Fibroblast of the conjunctiva (primary cell): Measurements from ENCODE around the gene MMAB.

Experiments
- DNase-seq: peaks from one replicate; pipeline ENCODE4 v3.0.0-alpha.2; 2010; ENCODE audit warnings: low read depth

The MMAB gene

GRCh38 chr12:109573029-109573913, at the start of gene MMAB, which contains the start of gene MVK:
MMAB (minus strand) TSS chr12:109573504; CDS start chr12:109573480, 24 bp downstream.
MVK (plus strand) TSS chr12:109573794; CDS start chr12:109574823, 1,029 bp downstream.
- DNase-seq, result peak; percentile 98

DNA sequence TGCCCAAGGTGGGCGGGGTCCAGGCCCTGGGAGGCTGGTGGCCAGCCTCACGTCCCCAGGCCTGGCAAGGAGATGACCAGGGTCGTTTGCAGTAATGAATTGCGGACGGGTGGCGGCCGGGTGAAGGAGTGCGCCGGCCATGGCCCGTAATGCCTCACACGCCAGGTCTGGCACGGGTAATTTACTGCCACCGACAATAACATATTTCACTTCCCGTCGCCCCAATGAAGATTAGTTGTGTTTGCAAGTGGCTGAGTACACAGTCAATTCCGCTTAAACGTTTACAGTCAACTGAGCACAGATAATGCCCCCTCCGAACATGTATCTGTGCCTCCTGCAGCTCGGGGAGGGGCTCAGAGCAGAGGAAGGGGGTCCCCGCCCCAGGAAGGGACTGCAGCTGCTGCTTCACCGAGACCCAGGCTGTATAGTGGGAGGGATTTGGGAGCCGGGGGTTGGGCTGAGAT, 48.6 kb upstream of the MMAB start:
- no peak for DNase-seq

DNA sequence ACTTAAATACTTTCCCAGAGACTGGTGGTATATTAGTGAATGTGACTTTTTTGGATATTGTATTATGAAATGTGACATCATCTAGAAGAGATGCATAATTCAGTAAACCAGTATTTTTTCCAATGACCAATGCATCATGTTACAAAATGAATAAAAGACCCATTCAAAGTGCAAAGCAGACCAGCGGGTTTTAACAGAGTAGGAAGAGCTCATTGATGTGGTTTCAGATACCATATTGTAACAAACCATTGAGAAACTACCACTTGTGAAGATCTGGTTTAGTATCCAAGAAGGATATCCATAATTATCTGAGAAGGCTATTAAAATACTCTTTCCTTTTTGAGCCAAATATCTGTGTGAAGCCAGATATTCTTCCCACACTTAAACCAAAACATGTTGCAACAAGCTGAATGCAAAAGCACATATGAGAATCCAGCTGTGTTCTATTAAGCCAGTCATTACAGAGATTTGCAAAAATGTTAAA, 47.9 kb upstream of the MMAB start:
- peak; percentile 33 for DNase-seq

DNA sequence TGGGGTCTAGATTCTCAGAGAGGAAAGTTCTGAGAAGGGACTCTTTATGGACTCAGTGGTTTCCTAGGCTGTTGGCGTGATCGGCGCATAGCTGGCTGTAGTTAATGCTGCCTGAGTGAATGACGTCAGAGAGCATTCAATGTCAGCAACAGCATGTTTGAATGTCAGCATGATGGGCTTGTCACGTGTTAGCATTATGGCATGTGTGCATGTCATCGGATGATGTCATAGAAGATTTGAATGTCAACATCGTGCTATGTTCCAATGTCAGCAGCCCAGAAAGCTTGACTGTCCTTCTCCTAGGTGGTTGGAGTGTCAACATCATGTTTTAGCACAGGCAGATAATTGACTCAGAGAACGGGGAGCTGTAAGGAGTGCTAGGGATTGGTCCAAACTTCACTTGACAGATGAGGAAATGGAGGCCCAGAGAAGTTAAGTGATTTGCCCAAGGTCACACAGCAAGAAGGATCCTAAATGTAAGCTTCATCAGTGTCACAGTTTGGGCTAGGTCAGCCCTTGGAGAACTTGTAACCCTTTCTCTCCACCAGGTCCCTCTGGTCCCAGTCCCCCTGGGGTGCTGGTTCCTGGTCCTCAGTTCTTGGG, 45.8 kb upstream of the MMAB start:
- no peak for DNase-seq

DNA sequence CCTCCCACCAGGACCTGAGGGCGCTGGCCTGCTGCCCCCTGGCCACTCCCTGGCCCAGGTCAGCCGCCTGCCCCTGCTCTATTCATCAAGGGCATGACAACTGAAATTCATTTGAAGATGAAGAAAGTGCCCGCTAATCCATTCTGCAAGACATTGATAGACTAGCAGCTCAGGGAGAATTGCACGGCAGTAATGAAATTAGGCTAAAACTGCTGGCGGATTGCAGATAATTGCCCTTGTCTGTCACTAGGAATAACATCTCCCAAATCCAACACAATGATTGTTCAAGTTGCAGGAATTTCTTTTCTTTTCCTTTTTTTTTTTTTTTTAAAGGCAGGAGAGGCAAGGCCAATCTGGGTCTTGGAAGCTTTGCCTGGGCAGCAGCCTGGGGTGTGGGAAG, 44.8 kb upstream of the MMAB start:
- DNase-seq, result no peak

- no peak for DNase-seq
Measured at GRCh38 chr12:109617491-109617890, 44.2 kb upstream of the MMAB start.

- DNase-seq, result no peak
Measured at GRCh38 chr12:109615556-109616229, 42.4 kb upstream of the MMAB start.

DNA sequence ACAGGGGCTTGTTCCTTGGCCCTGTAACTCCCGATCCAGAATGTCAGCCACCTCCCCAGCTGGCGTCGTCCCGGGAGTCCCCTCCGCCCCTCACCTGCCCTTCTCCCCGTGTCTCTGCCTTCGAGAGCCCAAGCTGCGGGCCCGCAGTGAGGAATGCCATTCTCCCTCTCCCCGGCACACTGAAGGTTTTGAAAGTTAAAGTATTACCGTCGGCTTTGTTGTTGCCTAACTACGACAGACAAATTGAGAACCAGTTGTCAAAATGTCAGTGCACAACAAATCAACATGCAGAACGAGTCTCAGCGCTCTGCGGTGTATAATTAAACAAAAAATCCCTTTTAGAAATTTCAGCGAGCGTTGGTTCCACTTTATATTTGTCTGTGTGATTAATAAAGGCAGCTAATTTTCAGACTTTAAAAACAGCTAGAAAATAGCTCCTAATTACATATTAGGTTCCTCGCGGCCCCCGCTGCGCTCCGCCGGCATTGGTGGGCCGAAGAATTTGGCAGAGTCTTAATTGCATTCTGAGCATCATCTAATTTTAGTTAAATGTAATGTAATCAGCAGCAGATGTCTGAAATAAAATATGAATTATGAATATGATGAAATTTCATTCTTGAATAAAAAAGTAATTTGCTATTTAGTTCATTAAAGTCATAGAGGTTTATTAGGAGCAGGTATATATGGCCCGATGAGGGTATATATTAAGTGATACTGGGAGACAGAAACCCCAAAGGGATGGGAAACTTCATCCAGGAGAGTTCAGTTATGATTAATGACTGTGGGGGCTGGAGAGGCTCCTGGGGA, 40.5 kb upstream of the MMAB start:
- no peak for DNase-seq

- DNase-seq, result no peak
Measured at GRCh38 chr12:109612975-109613502, 39.7 kb upstream of the MMAB start.

DNA sequence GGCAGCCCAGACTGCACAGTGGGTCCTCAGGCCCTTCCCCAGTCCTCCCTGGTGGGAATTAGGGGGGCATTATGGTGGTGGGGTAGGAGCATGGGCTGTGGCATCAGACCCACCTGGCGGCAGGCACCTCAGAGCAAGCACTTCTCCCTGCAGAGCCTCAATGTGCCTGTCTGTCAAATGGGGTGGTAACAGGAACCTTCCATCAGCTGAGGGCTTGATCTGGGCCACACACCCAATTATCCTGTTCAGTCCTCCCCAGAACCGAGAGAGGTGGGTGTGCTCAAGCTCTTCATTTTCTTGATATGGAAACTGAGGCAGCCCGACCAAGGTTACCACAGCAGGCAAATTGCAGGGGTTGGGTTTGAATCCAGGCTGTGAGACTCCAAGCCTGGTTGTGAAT, 38.7 kb upstream of the MMAB start:
- DNase-seq, result no peak

DNA sequence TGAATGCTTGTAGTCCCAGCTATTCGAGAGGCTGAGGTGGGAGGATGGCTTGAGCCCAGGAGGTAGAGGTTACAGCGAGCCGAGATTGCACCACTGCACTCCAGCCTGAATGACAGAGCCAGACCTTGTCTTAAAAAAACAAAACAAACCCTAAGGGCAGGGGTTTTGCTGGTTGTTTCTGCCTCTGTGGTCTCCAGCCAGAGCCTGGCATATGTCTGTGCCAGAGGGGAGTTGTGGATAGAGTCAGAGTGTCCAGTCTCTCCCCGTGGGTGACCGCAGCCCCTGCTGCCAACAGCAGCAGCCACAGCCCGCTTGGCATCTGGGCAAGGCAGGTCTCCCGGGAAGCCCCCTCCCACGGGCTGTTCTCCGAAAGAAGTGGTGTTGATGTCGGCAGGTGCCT, 37.9 kb upstream of the MMAB start:
- DNase-seq, result no peak

- DNase-seq, result no peak
Measured at GRCh38 chr12:109610523-109610922, 37.2 kb upstream of the MMAB start.

GRCh38 chr12:109609342-109609741, 36.0 kb upstream of the MMAB start:
- no peak for DNase-seq

GRCh38 chr12:109608793-109609192, 35.5 kb upstream of the MMAB start:
- DNase-seq, result no peak

DNA sequence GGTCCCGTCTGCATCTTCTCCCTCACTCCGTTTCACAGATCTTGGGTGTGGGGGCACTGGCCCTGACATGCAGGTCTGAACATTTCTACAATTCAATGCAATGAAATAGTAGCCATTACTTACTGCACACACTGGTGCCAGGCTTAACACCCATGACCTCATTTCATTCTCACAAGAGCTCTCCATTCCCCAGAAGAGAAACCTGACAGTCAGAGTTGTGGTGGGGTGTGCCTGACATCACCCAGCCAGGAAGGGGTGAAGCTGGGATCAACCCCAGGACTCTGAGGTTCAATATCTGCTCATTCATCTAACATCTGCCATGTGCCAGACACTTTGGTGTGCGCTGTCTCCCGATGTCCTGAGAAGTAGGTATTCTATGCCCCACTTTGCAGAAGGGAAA, 35.0 kb upstream of the MMAB start:
- DNase-seq, result no peak

GRCh38 chr12:109607618-109608017, 34.3 kb upstream of the MMAB start:
- no peak for DNase-seq

- DNase-seq, result no peak
Measured at GRCh38 chr12:109606320-109607028, 33.2 kb upstream of the MMAB start.

DNA sequence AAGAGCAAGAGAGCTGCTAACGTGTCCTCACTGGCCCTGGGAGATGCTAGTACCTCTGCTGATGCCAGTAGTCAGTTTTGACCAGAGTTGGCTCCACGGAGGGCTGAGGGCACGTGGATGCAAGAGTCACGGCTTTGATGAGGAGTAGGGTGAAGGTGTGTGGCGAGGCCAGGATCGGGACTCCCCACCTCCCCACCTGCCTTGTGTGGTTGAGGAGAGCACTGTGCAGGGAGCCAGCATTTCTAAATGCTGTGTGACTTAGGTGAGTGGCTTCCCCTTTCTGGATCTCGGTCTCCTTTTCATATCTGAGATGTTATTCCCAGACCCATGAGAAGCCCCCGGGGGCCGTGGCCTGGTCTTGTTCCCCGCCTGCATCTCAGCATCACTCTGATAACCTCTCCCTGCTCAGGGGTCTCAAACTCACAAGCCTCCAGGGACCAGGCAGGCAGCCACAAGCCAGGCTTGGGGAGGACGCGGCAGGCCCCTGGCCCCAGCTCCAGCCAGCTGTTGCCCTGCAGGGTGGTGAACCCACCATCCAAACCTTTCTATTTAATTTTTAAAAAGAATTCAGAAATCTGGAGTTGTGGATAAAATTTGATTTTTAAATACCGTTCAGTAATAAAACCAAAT, 32.4 kb upstream of the MMAB start:
- DNase-seq, result no peak

- no peak for DNase-seq
Measured at GRCh38 chr12:109605016-109605415, 31.7 kb upstream of the MMAB start.

DNA sequence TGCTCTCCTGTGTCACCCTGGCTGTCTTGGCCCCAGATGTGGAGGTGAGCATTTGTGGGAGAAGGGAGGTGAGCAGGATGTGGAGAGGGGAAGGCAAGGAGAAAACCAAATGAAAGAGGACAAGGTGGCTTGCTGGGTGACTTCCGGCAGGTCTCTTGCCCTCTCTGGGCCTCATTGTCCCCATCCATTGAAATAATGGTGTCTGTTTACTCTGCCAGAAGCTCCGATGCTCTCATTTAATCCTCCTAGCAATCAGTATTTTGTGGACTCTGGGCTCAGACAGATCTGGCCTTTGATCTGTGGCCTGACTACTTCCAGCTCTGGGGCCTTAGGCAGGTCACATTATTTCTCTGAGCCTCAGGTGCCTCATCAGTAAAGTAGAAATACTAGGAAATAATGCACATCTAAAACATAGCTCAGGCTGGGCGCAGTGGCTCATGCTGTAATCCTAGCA, 30.9 kb upstream of the MMAB start:
- DNase-seq, result no peak
